ENCODE results near the gene ARMC6.
A peak's percentile ranks its signal among the peaks of the same experiment; 100 is the strongest.
"Not testable (repeated sequence)": the region's sequence is repeated elsewhere in the genome, so short reads cannot be mapped to it uniquely, and the experiment has no call there.

Gene ARMC6

DNA sequence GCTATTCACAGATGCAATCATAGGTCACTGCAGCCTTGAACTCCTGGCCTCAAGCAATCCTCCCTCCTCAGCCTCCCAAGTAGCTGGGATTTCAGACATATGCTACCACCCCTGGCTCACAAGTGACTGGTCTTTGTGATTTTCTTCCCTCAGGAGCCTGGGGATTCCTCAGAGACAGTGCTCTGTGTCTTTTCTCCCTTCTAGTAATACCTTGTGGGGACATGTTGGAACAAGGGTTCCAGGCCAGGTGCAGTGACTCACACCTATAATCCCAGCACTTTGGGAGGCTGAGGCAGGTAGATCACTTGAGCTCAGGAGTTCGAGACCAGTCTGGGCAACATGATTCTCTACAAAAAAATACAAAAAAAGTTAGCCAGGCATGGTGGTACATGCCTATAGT lies 10.0 kb upstream of the ARMC6 start:
- DNase-seq: not testable (repeated sequence)

GRCh38 chr19:19025861-19026260 lies 7.5 kb upstream of the ARMC6 start:
- no peak for DNase-seq

- no peak for DNase-seq
Measured at GRCh38 chr19:19026299-19026971, 7.0 kb upstream of the ARMC6 start.

DNA sequence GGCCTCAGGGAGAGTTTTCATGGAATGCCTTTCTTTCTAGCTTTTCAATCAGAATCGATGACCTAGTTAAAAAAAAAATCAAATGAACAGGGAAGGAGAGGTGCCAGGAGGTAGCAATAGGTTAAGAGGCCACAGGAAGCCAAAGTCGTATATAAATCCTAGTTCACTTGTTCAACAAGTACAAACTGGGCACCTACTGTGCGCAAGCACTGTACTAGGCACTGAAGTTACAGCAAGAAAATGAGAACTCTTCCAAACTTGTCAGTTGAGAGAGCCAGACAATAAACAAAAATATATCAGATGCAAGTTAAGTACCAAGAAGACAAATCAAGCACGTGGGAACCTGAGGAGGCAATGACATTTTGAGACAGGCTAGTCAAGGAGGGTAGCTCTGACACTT lies 6.2 kb upstream of the ARMC6 start:
- no peak for DNase-seq

GRCh38 chr19:19028526-19028925 lies 4.9 kb upstream of the ARMC6 start:
- no peak for DNase-seq

DNA sequence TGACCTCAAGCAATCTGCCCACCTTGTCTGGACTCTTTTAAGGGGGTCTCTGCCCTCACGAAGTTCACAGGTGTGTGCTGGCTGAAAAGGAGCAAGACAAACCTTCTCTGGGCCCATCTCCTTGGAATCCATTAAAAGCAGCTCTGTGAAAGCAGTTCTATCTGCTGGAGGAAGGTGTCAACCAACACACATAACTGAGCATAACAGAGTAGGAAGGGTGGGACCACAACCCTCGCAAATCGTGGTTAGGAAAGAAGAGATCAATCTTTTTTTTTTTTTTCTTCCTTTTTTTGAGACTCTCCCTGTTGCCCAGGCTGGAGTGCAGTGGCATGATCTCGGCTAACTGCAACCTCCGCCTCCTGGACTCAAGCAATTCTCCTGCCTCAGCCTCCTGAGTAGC lies 1.5 kb upstream of the ARMC6 start:
- no peak for DNase-seq

- DNase-seq: peak; percentile 94
Measured at GRCh38 chr19:19032420-19033175, 805 bp upstream of the ARMC6 start.

- no peak for DNase-seq
Measured at GRCh38 chr19:19033176-19033425, 302 bp upstream of the ARMC6 start.

GRCh38 chr19:19034204-19034624 lies 811 bp downstream of the ARMC6 start:
- DNase-seq: peak; percentile 45

- no peak for DNase-seq
Measured at GRCh38 chr19:19039901-19040300, 6.5 kb downstream of the ARMC6 start.

- peak; percentile 64 for DNase-seq
Measured at GRCh38 chr19:19040417-19040816, 7.0 kb downstream of the ARMC6 start.

GRCh38 chr19:19042732-19043280 lies 9.4 kb downstream of the ARMC6 start:
- no peak for DNase-seq

DNA sequence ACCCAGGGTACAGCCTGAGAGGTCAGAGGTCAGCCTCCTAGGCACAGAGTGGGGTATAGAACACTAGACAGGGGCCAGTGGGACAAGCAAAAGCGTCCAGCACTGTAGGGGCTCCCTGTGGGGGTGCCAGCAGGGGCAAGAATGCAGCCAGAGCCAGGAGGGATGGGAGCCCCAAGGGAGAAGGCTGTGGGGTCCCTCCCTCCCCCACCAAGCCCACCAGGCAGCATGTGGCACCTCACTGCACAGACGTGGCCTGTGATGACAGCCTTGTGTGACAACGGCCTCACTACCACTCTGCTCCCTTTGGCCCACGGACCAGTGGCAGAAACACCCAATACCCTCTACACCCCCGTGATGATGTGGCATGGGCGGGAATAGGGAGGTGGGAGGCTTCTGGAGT lies 10.1 kb downstream of the ARMC6 start:
- DNase-seq: no peak

- DNase-seq: no peak
Measured at GRCh38 chr19:19043881-19044280, 10.5 kb downstream of the ARMC6 start.

DNA sequence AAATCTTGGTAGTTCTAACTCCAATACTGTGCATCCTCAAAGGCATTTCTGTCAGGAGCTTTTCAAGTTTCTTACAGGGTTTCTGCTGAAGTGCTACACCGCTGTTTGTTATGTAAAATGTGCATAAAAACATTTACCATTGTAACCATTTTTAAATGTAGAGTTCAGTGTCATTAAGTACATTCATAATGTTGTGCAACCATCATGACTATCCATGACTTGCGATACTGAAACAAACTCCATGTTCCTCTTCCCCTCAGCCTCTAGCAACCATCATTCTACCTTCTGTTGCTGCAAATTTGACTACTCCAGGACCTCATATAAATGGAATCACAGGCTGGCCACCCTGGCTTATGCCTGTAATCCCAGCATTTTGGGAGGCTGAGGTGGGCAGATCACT lies 16.0 kb downstream of the ARMC6 start:
- no peak for DNase-seq

DNA sequence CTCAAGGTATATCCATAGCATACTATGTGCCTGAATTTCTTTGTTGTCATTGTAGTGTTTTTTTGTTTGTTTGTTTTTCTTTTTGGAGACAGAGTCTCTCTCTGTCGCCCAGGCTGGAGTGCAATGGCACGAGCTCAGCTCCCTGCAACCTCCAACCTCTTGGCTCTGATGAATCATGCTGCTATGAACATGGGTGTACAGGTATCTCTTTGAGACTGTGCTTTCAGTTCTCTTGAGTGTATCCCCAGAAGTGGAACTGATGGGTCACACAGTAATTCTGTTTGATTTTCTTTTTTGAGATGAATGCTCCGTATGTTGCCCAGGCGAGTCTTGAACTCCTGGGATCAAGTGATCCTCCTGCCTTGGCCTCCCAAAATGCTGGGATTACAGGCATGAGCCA lies 16.7 kb downstream of the ARMC6 start:
- DNase-seq: no peak

GRCh38 chr19:19050731-19051130 lies 17.3 kb downstream of the ARMC6 start:
- no peak for DNase-seq

DNA sequence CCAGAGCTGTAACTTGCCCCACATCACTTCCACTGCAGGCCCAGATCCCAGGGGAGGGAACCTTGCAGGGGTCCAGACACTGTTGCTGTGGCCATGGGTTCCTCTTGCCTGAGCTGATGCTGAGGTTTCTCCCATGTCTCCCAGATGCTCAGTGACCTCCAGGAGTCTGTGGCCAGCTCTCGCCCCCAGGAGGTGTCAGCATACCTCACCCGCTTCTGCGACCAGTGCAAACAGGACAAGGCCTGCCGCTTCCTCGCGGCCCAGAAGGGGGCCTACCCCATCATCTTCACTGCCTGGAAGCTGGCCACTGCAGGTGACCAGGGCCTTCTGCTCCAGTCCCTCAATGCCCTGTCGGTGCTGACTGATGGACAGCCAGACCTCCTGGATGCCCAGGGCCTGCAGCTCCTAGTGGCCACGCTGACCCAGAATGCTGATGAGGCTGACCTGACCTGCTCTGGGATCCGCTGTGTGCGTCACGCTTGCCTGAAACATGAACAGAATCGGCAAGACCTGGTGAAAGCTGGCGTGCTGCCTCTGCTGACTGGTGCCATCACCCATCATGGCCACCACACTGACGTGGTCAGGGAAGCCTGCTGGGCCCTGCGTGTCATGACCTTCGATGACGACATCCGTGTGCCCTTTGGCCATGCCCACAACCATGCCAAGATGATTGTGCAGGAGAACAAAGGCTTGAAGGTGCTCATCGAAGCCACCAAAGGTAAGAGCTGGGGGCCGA lies 18.2 kb downstream of the ARMC6 start:
- no peak for DNase-seq

- no peak for DNase-seq
Measured at GRCh38 chr19:19052921-19053320, 19.5 kb downstream of the ARMC6 start.

DNA sequence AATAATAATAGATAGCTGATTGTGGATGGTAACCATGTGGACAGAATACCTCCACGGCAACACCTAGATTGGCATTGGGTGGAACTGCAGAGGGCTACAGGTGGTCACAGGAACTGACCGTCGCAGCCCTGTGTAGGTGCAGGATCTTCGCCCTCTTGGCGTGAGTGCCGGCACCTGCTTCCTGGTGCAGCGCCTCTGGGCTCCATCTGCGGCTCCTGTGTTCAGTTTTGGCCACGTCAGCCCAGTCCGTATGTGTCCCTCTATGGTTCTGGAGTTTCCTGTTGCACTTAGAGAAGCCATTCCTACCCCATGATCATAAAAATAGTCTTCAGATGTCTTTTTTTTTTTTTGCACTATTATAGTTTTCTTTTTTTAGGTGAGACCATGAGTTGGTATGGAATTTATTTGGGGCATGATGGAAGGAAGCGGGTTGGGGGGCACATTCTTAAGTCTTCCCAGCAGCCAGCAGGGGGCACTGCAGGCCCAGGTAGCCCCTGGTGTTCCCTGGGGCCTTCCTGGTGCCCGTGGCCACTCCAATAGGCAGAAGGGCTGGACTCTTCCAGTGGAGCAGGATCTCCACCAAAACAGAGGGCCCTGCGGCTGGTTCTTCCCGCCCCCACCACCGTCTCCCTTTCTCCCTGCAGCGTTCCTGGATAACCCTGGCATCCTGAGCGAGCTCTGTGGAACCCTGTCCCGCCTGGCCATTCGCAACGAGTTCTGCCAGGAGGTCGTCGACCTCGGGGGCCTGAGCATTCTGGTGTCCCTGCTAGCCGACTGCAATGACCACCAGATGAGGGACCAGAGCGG lies 20.3 kb downstream of the ARMC6 start:
- DNase-seq: peak; percentile 41

- no peak for DNase-seq
Measured at GRCh38 chr19:19054315-19054938, 21.0 kb downstream of the ARMC6 start.

- no peak for DNase-seq
Measured at GRCh38 chr19:19054939-19055440, 21.6 kb downstream of the ARMC6 start.
